GM21717 (cell line): Measurements from ENCODE around the gene COA3.

Experiments
- ATAC-seq: cut with Tn5 transposase; IDR thresholded peaks from one replicate; pipeline ENCODE4 v1.9.1; 2021; ENCODE audit warnings: mild to moderate bottlenecking, moderate library complexity; ENCODE audit not compliant: unreplicated experiment

The COA3 gene

DNA sequence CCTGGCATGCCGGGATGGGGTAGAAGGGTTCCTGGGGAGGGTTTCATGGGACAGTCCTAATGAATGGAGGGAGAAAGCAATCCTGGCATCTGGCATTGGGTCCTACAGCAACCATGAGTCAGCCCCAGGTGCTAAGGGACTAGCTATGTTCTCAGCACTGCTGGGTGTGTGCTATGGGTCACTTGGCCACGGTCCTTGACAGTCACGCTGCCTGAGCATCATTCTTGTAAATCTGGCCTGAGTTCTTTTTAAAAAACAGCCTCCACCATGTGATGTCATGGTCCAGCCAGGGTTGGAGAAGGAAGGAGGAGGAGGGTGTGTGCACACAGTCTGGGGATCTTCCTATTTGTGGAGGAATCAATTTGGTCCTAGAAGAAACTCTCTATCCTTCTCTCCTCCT is 43.7 kb downstream of the COA3 start:
- no peak for ATAC-seq

DNA sequence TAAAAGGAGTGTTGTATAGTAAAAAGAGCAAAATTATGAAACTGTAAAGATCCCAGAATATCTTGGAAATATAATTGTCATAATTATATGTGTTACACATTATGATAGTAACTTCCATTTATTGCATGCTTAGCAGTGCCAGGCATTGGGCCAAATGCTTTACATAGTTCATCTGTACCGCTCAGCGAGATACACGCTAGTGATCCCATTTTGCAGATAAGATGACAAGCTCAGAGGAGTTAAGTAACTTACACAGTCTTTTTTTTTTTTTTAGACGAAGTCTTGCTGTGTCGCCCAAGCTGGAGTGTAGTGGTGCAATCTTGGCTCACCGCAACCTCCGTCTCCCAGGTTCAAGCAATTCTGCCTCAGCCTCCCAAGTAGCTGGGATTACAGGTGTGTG is 46.9 kb downstream of the COA3 start:
- ATAC-seq, result no peak

DNA sequence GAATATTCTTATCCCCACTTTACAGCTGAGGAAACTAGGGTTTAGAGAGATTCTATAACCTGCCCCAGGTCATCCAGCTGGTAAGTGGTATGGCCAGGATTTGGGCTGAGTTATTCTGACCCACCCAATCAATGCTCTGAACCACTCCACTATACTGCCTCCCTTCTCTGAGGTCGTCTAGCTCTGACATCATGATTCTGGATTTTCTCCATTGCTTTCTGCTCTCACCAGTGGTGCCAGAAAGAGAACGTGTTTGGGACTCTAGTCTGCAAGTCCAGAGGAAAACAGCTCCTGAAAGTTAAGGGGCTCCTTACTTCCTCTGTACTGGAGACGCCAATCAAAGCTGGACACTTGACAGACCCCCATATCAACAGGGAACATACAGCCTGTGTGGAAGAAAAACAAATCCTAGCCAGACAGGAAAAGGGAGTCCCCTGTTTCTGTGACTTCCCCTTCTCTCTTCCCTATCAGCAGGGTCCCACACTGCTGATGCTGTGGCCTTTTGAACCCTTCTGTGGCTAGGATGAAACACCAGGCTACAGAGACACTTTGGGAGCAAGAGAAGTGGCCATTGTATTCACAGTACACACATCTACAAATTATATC is 47.7 kb downstream of the COA3 start:
- no peak for ATAC-seq

DNA sequence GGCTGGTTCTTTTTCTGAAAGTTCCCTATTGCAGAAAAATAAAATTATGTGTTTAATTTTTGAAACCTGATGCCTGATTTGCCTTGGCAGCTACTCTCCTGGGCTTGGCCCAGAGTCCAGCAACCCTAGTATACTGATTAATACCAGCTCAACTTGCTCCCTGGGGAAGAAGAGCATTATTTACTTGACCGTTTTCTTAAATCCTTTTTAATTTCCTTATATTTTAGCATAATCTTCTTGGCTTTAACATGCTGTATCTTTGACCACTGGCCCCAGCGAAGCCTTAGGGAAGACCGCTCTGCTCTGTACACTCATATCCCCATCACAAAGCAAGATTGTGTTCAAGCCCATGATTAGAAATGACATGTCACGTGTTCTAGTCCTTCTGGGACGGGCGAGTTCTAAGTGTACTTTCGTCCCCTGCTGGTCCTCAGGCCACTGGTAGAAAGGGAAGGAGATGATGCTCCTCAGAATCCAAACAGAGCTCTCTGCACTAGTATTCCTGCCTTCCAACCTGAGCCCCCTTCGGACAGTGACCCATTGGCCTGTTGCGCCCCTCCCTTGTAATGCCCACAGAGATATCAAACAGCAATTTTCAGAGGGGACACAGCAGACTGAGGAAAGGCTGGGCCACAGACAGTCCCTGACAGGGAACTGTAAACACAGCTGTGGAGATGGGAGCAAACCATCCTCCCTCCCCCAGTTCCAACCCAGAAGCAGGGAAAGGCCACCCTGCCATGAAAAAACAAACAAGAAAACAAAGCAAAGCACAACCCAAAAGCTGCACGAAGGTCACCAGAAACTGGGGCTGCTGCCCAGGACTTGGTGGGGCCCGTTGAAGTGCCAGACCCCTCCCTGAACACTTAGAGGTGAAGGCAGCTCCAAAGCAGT is 49.4 kb downstream of the COA3 start:
- ATAC-seq, result no peak

DNA sequence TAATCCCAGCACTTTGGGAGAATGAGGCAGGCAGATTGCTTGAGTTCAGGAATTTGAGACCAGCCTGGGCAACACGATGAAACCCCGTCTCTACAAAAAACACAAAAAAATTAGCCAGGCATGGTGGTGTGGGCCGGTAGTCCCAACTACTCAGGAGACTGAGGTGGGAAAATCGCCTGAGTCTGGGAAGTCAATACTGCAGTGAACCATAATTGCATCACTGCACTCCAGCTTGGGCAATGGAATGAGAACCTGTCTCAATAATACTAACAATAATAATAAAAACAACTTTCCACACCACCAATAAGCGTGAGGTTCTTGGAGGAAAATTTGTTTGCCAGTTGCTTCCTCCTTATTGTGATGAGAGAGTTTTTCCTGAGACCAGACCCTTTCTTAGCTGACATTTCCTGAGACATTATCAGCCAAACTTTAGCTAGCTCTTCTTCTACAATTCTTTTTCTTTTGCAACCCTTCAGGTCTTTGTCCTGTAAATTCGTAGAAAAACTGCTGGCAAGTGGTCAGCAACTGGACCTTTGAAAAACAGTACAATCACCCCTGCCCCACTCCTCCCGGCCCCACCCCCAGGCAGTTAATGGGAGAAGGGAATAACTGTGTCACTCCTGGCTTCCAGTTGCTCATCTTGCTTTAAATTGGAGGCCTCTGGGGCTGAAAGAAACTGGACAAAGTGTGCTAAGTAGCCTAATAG is 50.1 kb downstream of the COA3 start:
- ATAC-seq, result no peak
